Astrocyte of the spinal cord (primary cell): ENCODE measurements around the gene RPS6KA2.
"Not testable (repeated sequence)": the region's sequence is repeated elsewhere in the genome, so short reads cannot be mapped to it uniquely, and the experiment has no call there.

ENCODE experiments used
- DNase-seq: peaks from one replicate; pipeline ENCODE4 v3.0.0; 2011; ENCODE audit warnings: low read depth, low spot score
- H3K4me3 ChIP-seq: 2 replicates; pipeline ENCODE4 v1.5.1; 2011; ENCODE audit warnings: low read depth, mild to moderate bottlenecking, low read length, moderate library complexity
- CTCF ChIP-seq: IDR thresholded peaks from 2 replicates; pipeline ENCODE4 v1.5.1; 2012; ENCODE audit warnings: low read depth, mild to moderate bottlenecking, low read length, inconsistent platforms
- in situ Hi-C: cut with HindIII; loops from 2 replicates; pipeline ENCODE4 v1.10.0; 2017; ENCODE audit warnings: low sequenced_read_pairs

Gene RPS6KA2

GRCh38 chr6:166402582-166403277 is 224.3 kb downstream of the RPS6KA2 start:
- no peak for TF ChIP-seq CTCF
- H3K4me3 ChIP-seq = no peak overlapping the region
- in situ Hi-C loops = no loop called here
- DNase-seq = no peak

- peak; percentile 79 for TF ChIP-seq CTCF
- in situ Hi-C loops, H3K4me3 ChIP-seq: not testable (repeated sequence)
- DNase-seq = peak; percentile 69
Measured at GRCh38 chr6:166400649-166401250, 226.3 kb downstream of the RPS6KA2 start.

GRCh38 chr6:166400181-166400580 is 226.9 kb downstream of the RPS6KA2 start:
- no peak for DNase-seq
- H3K4me3 ChIP-seq = no peak overlapping the region
- in situ Hi-C loops = no loop called here
- TF ChIP-seq CTCF = no peak

GRCh38 chr6:166398348-166398747 is 228.7 kb downstream of the RPS6KA2 start:
- TF ChIP-seq CTCF = no peak
- in situ Hi-C loops = no loop called here
- H3K4me3 ChIP-seq = no peak overlapping the region
- DNase-seq = no peak

- in situ Hi-C loops = no loop called here
Measured at GRCh38 chr6:166397849-166398248, 229.2 kb downstream of the RPS6KA2 start.

GRCh38 chr6:166395778-166396177 is 231.3 kb downstream of the RPS6KA2 start:
- DNase-seq = no peak
- no peak for TF ChIP-seq CTCF
- H3K4me3 ChIP-seq = no peak overlapping the region
- in situ Hi-C loops = no loop called here

More at GRCh38 chr6:166397849-166398248, 229.2 kb downstream of the RPS6KA2 start:
- TF ChIP-seq CTCF = no peak
- H3K4me3 ChIP-seq = no peak overlapping the region
- DNase-seq = no peak
